ENCODE data around the gene PACRG. TPM values are rescaled to one million over a fixed set of nuclear protein-coding genes. Genes with fewer than 3 reads are reported as not detected.

Gene PACRG
- polyA plus RNA-seq, 3 donors = not detected

DNA sequence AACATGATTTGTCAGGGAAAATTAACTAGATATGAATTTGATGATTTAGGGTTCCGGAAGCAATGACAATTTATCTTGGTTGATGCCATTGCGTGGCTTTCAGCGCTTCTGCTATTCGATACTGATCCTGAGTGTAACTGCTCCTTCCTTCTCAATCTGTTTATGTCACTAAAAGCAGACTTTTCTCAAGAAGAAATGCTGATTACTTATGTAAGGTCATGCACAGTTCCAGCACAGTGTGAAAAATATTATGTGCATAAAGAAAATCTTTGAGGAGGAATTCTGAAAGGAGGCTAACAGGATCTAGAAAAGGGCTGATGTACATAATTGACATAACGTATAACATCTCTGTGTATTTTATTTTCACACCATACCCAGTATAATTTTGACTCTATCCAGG is 336.6 kb downstream of the PACRG start:
- WGBS (ENCODE audit: insufficient coverage) = no CpG with 5 or more reads among the region's 5 CpGs
- peaks cover 3 to 20% (median 10%) of the 10 kb centered on the region in 7 donors for H3K9me3 Mint-ChIP-seq
- DNase-seq = no peak
- H3K27me3 ChIP-seq (ENCODE audit: control insufficient read depth in 2 of 2, insufficient read depth in 2 of 2, low read length in 2 of 2) = no peaks in the 10 kb centered on the region
- no peaks in the 10 kb centered on the region for H3K36me3 Mint-ChIP-seq
- no peak overlapping the region for H3K9ac ChIP-seq (ENCODE audit: insufficient read depth, low read length, poor library complexity, severe bottlenecking)
- intact Hi-C loops (cut with micrococcal nuclease) = no loop called here
- peaks cover 14 to 31% of the 10 kb centered on the region in 2 donors for H3K9me3 ChIP-seq (replicated peaks in 1 of 2; ENCODE audit: control insufficient read depth in 1 of 2, insufficient read depth in 1 of 2, low read length in 2 of 2)
- no peaks in the 10 kb centered on the region for H3K4me1 ChIP-seq (ENCODE audit: control insufficient read depth in 1 of 2, insufficient read depth in 2 of 2, low read length in 2 of 2)
- no peak overlapping the region for H2AFZ ChIP-seq (ENCODE audit: insufficient read depth, low read depth, low read length, poor library complexity, severe bottlenecking)
- peaks cover 0 to 1% (median 0%) of the 10 kb centered on the region in 3 donors for H3K27me3 Mint-ChIP-seq (ENCODE audit: low read depth in 3 of 3)
- H3K27ac Mint-ChIP-seq = no peak overlapping the region
- no peaks in the 10 kb centered on the region for H3K79me2 ChIP-seq (ENCODE audit: insufficient read depth, low read length)
- H3K27ac ChIP-seq (ENCODE audit: low read depth in 1 of 2, low read length in 2 of 2) = no peak overlapping the region
- no peak overlapping the region for H3K4me3 ChIP-seq (replicated peaks in 1 of 3; ENCODE audit: low read depth in 2 of 3, low read length in 3 of 3)
- TF ChIP-seq, protein P1, sequence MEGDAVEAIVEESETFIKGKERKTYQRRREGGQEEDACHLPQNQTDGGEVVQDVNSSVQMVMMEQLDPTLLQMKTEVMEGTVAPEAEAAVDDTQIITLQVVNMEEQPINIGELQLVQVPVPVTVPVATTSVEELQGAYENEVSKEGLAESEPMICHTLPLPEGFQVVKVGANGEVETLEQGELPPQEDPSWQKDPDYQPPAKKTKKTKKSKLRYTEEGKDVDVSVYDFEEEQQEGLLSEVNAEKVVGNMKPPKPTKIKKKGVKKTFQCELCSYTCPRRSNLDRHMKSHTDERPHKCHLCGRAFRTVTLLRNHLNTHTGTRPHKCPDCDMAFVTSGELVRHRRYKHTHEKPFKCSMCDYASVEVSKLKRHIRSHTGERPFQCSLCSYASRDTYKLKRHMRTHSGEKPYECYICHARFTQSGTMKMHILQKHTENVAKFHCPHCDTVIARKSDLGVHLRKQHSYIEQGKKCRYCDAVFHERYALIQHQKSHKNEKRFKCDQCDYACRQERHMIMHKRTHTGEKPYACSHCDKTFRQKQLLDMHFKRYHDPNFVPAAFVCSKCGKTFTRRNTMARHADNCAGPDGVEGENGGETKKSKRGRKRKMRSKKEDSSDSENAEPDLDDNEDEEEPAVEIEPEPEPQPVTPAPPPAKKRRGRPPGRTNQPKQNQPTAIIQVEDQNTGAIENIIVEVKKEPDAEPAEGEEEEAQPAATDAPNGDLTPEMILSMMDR (IDR thresholded peaks at IDR 0.05) = no peak
- no peak overlapping the region for H3K4me3 Mint-ChIP-seq
- H3K36me3 ChIP-seq (replicated peaks in 1 of 2; ENCODE audit: control insufficient read depth in 1 of 2, insufficient read depth in 2 of 2, low read length in 2 of 2) = no peaks in the 10 kb centered on the region
- no peaks in the 10 kb centered on the region for H4K20me1 ChIP-seq (ENCODE audit: insufficient read depth, low read length)
- no peak overlapping the region for H3K4me2 ChIP-seq (replicated peaks; ENCODE audit: extremely low read depth, low read length, poor library complexity, severe bottlenecking)
- no peaks in the 10 kb centered on the region for H3K4me1 Mint-ChIP-seq

DNA sequence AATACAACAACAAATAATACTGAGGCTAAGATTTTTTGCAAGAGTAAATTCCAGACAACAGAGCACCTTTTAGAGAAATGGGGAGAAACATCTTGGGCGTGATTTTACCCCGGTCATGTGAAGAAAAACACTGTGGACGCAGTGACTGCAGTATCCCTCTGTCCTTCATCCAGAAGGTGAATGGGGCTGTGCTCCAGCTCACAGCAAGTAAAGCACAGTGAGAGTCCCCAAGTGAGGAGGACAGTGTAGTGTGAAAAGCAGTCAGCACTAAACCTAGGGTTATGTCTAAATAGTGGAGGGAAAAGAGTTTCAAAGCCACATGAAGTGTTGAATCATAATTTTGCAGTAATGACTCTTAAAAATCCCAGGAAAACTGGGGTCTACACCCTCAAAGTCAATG is 338.4 kb downstream of the PACRG start:
- TF ChIP-seq, protein P1 (IDR thresholded peaks at IDR 0.05) = no peak
- no peak for DNase-seq
- Histone ChIP-seq H3K9me3 (replicated peaks in 1 of 2; ENCODE audit: control insufficient read depth in 1 of 2, insufficient read depth in 1 of 2, low read length in 2 of 2) (peaks cover 14 to 29% of the 10 kb centered on the region in 2 donors), H3K27ac (ENCODE audit: low read depth in 1 of 2, low read length in 2 of 2) (no peak overlapping the region), H3K27me3 (ENCODE audit: control insufficient read depth in 2 of 2, insufficient read depth in 2 of 2, low read length in 2 of 2) (no peaks in the 10 kb centered on the region), H4K20me1 (ENCODE audit: insufficient read depth, low read length) (no peaks in the 10 kb centered on the region), H3K4me2 (replicated peaks; ENCODE audit: extremely low read depth, low read length, poor library complexity, severe bottlenecking) (no peak overlapping the region), H3K36me3 (replicated peaks in 1 of 2; ENCODE audit: control insufficient read depth in 1 of 2, insufficient read depth in 2 of 2, low read length in 2 of 2) (no peaks in the 10 kb centered on the region), H3K4me3 (replicated peaks in 1 of 3; ENCODE audit: low read depth in 2 of 3, low read length in 3 of 3) (no peak overlapping the region), H3K9ac (ENCODE audit: insufficient read depth, low read length, poor library complexity, severe bottlenecking) (no peak overlapping the region), H3K4me1 (ENCODE audit: control insufficient read depth in 1 of 2, insufficient read depth in 2 of 2, low read length in 2 of 2) (no peaks in the 10 kb centered on the region), H2AFZ (ENCODE audit: insufficient read depth, low read depth, low read length, poor library complexity, severe bottlenecking) (no peak overlapping the region), H3K79me2 (ENCODE audit: insufficient read depth, low read length) (no peaks in the 10 kb centered on the region)
- H3K27me3 Mint-ChIP-seq (ENCODE audit: low read depth in 3 of 3) = no peaks in the 10 kb centered on the region
- no peaks in the 10 kb centered on the region for H3K36me3 Mint-ChIP-seq
- H3K27ac Mint-ChIP-seq = no peak overlapping the region
- no peaks in the 10 kb centered on the region for H3K4me1 Mint-ChIP-seq
- 97% methylated on average over 3 of the region's 3 CpGs for WGBS (ENCODE audit: insufficient coverage)
- peaks cover 3 to 18% (median 11%) of the 10 kb centered on the region in 7 donors for H3K9me3 Mint-ChIP-seq
- H3K4me3 Mint-ChIP-seq = no peak overlapping the region
- intact Hi-C loops (cut with micrococcal nuclease) = no loop called here
